ENCODE results near the gene NAA16.

DNA sequence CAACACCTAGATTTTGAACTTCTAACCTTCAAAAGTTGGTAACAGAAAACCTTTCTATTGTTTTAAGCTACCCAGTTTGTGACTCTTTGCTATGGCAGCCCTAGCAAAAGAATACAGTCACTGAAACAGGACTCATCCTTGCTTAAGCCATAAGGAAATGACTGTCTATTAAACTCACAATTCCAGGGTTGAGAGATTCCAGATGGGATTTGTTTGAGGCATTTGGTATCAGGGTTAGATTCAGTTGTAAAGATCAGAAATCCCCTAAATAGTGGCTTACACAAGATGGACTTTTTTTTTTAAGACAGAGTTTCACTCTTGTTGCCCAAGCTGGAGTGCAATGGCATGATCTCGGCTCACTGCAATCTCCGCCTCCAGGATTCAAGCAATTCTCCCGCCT lies 105.2 kb downstream of the NAA16 start:
- TF ChIP-seq POLR2A (IDR thresholded peaks at IDR 0.05; ENCODE audit: low read length): no peak
- TF ChIP-seq GATA1 (IDR thresholded peaks at IDR 0.05; ENCODE audit: low read depth, low read length): no peak
